22Rv1 (cell line): ENCODE results near the gene STXBP5.

Experiments used
- H3K27ac ChIP-seq: fragments of 450-650 bp; 2 replicates; pipeline ENCODE4 v1.5.1; 2017
- ZFX ChIP-seq: fragments of 450-650 bp; IDR thresholded peaks from 2 replicates; pipeline ENCODE4 v1.6.1; 2017; ENCODE audit warnings: antibody characterized with exemption, borderline replicate concordance
- TF ChIP-seq, protein P1 (sequence below): fragments of 450-650 bp; IDR thresholded peaks from 2 replicates; pipeline ENCODE4 v1.5.1; 2017; ENCODE audit warnings: mild to moderate bottlenecking

STXBP5 gene

DNA sequence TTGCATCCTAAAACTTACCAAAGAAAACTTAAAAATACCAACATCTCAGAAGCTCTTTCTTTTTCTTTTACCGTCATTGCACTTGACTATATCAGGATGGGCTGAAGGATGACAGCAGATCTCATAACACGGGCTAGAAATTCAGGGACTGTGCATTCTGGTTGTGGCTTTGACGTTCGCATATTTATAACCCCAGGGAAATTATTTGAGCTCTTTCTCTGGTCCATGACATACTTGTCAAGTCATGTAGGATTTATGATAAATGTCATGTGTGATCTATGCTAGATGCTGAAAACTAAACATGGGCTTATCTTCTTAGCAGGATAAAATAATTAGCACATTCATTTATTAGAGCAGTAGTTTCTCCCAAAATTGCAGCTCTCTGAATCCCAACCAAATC, 229.9 kb downstream of the STXBP5 start:
- TF ChIP-seq, protein P1, sequence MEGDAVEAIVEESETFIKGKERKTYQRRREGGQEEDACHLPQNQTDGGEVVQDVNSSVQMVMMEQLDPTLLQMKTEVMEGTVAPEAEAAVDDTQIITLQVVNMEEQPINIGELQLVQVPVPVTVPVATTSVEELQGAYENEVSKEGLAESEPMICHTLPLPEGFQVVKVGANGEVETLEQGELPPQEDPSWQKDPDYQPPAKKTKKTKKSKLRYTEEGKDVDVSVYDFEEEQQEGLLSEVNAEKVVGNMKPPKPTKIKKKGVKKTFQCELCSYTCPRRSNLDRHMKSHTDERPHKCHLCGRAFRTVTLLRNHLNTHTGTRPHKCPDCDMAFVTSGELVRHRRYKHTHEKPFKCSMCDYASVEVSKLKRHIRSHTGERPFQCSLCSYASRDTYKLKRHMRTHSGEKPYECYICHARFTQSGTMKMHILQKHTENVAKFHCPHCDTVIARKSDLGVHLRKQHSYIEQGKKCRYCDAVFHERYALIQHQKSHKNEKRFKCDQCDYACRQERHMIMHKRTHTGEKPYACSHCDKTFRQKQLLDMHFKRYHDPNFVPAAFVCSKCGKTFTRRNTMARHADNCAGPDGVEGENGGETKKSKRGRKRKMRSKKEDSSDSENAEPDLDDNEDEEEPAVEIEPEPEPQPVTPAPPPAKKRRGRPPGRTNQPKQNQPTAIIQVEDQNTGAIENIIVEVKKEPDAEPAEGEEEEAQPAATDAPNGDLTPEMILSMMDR: no peak
- no peak for TF ChIP-seq ZFX
- no peak overlapping the region for H3K27ac ChIP-seq

DNA sequence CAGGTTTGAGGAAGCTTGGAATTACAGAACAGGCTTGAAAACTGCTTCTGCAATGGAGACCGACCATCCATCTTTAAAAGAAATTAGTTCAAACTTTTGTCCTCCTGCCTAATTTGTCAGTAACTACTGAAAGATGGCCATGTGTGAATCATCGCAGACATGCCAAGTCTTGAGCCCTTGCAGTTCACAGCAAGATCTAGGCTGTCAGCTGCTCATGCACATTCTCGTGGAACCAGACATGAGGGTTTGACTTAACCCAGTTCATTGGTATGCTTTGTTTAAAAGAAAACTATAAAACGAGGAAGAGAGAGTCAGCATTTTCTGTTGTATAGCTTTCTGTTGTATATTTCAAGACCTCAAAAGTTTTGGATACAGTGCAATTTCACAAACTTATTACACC, 230.3 kb downstream of the STXBP5 start:
- no peak for TF ChIP-seq ZFX
- TF ChIP-seq, protein P1: no peak
- H3K27ac ChIP-seq: no peak overlapping the region

DNA sequence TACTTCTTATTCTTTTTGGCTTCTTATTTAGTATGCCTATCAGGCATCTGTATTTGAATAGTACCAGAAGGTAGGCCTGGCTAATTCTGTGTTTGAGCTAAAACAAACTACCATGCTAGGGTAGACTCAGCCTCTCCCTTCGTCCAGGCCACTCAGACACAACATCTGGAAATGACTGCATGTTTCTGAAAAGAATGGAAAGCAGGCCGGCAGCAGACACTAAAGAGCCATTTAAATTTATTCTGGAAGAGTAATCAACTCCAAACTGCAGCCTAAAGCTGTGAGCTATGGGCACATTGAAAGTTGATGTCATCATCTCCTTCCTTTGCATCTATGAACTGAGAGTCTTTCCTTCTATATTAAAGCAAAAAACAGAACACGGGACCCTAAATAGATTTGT, 233.4 kb downstream of the STXBP5 start:
- TF ChIP-seq, protein P1: no peak
- TF ChIP-seq ZFX: no peak
- no peak overlapping the region for H3K27ac ChIP-seq

DNA sequence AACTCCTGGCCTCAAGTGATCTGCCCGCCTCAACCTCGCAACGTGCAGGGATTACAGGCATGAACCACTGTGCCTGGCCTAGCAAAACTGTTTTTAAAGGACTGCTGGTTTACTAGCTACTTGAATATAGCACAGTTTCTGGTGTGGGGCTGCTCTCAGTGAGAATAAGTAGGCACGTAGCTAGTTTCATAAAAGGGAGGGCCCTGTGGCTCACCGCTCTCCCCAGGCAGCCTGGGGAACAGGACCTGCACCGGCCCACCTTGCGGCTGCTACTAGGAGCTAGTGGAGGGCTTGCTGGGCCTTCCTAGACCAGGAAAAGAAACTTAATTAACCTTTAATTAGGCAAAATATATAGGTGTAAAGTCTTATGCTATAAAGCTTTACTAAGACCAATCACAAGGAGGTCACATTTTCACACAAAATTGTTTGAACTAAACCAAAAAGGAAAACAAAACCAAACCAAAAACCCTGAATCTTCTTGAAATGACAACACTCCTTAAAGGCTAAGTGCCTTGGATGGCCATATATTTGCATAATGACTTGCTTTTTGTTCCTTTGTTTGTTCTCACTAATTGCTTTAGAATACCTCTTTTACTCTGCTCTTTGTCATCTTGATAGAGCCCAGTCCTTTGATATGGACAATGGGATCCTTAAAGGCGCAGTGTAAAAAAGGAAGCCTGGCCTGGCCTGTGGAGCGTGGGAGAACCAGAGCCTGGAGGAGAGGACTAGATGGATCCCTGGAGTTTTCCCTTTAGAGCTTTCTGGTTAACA, 234.7 kb downstream of the STXBP5 start:
- TF ChIP-seq, protein P1: no peak
- no peak for TF ChIP-seq ZFX

More for the DNA sequence above, 234.7 kb downstream of the STXBP5 start:
- H3K27ac ChIP-seq: no peak overlapping the region
